H1 (cell line): ENCODE results near the gene SERGEF. TPM values are rescaled to one million over a fixed set of nuclear protein-coding genes. Genes with fewer than 3 reads are reported as not detected.

ENCODE experiments used
- CTCF ChIA-PET: fragments of 300-600 bp; sonication (Branson Sonifier 250); formaldehyde crosslinking; loops from one replicate; lab custom pipeline; 2021; ENCODE audit not compliant: partially characterized antibody; lab: Charles Lee
- POLR2A ChIA-PET: fragments of 300-600 bp; sonication (Branson Sonifier 250); formaldehyde crosslinking; loops from one replicate; lab custom pipeline; 2021; ENCODE audit warnings: inconsistent platforms; ENCODE audit not compliant: partially characterized antibody; lab: Charles Lee
- DNase-seq, 2 experiments: peaks; one replicate each; pipeline versions ENCODE4 v3.0.0 to v3.0.0-alpha.2; 2010 to 2022; ENCODE audit warnings: low spot score in 2 of 2, low read depth in 1 of 2, mixed read lengths in 1 of 2
- FAIRE-seq: peaks from 2 replicates; lab custom pipeline; 2011; peaks lifted over from hg19 to GRCh38; lab: Jason Lieb, UNC
- H2AFZ ChIP-seq: 2 replicates; pipeline ENCODE4 v1.8.1; 2012; ENCODE audit warnings: low read length, inconsistent platforms
- H2AK5ac ChIP-seq: 2 replicates; pipeline ENCODE4 v1.6.1; 2013; ENCODE audit warnings: low read depth, low read length
- H2BK120ac ChIP-seq: replicated peaks from 2 replicates; pipeline ENCODE3; 2013; ENCODE audit warnings: low read depth, low read length, inconsistent platforms
- H2BK12ac ChIP-seq: 2 replicates; pipeline ENCODE4 v1.6.1; 2013; ENCODE audit warnings: low read depth, low read length
- H2BK15ac ChIP-seq: 2 replicates; pipeline ENCODE4 v1.6.1; 2013; ENCODE audit warnings: low read length
- H2BK20ac ChIP-seq: 2 replicates; pipeline ENCODE4 v1.6.1; 2013; ENCODE audit warnings: low read length
- H2BK5ac ChIP-seq: 2 replicates; pipeline ENCODE4 v1.6.1; 2013; ENCODE audit warnings: low read depth, low read length
- H3K14ac ChIP-seq: 2 replicates; pipeline ENCODE4 v1.6.1; 2013; ENCODE audit warnings: inconsistent platforms; ENCODE audit not compliant: insufficient read length
- H3K18ac ChIP-seq: 2 replicates; pipeline ENCODE4 v1.6.1; 2013; ENCODE audit warnings: low read length; ENCODE audit errors: extremely low read depth
- H3K23ac ChIP-seq: 2 replicates; pipeline ENCODE4 v1.6.1; 2013; ENCODE audit warnings: inconsistent platforms; ENCODE audit not compliant: insufficient read length
- H3K23me2 ChIP-seq: 2 replicates; pipeline ENCODE4 v1.6.1; 2013; ENCODE audit warnings: low read depth, low read length
- H3K27ac ChIP-seq: 2 replicates; pipeline ENCODE4 v1.6.1; 2011; ENCODE audit warnings: low read depth, low read length, inconsistent platforms
- H3K27me3 ChIP-seq, 4 experiments: replicated peaks in 1 of 4; 1 replicate in 1 of 4; 2 replicates in 3 of 4; pipeline versions ENCODE4 v1.6.1 to v1.8.1; 2011 to 2013; ENCODE audit warnings: low read length in 3 of 4, mild to moderate bottlenecking in 3 of 4, inconsistent platforms in 2 of 4, mixed read lengths in 2 of 4, moderate library complexity in 1 of 4; ENCODE audit not compliant: control insufficient read depth in 3 of 4, insufficient read depth in 3 of 4; ENCODE audit errors: extremely low read depth in 1 of 4
- H3K36me3 ChIP-seq, 4 experiments: 2 replicates each; pipeline versions ENCODE4 v1.6.1 to v1.8.1; 2011 to 2013; ENCODE audit warnings: mild to moderate bottlenecking in 4 of 4, low read length in 3 of 4, moderate library complexity in 2 of 4, control low read depth in 1 of 4, inconsistent platforms in 1 of 4; ENCODE audit not compliant: insufficient read depth in 4 of 4, control insufficient read depth in 2 of 4
- H3K4ac ChIP-seq: replicated peaks from 2 replicates; pipeline ENCODE3; 2013; ENCODE audit warnings: low read length, low read depth, mixed read lengths, inconsistent platforms; ENCODE audit not compliant: insufficient read length
- H3K4me1 ChIP-seq, 4 experiments: replicated peaks in 1 of 4; 1 replicate in 1 of 4; 2 replicates in 3 of 4; pipeline versions ENCODE4 v1.6.1 to v1.8.1; 2011 to 2013; ENCODE audit warnings: low read length in 3 of 4, inconsistent platforms in 2 of 4, mixed read lengths in 1 of 4; ENCODE audit not compliant: insufficient read depth in 4 of 4, control insufficient read depth in 3 of 4
- H3K4me2 ChIP-seq, 2 experiments: 2 replicates each; pipeline versions ENCODE4 v1.6.1 to v1.8.1; 2011 to 2013; ENCODE audit warnings: low read depth in 2 of 2, low read length in 2 of 2, control low read depth in 1 of 2, inconsistent platforms in 1 of 2, mild to moderate bottlenecking in 1 of 2; ENCODE audit not compliant: insufficient read depth in 1 of 2
- H3K4me3 ChIP-seq, 4 experiments: fragments of 200-600, 300-600 bp in 1 of 4; sonication (generic), shearing (Covaris generic), sonication (Bioruptor Twin) in 1 of 4; 2 replicates each; pipeline versions ENCODE4 v1.5.1 to v1.8.1; 2011 to 2016; ENCODE audit warnings: low read length in 4 of 4, low read depth in 3 of 4, control low read depth in 2 of 4, inconsistent platforms in 2 of 4, mild to moderate bottlenecking in 2 of 4, mixed read lengths in 1 of 4, moderate library complexity in 1 of 4; ENCODE audit not compliant: insufficient read depth in 2 of 4; ENCODE audit errors: extremely low read depth in 1 of 4
- H3K56ac ChIP-seq: replicated peaks from 2 replicates; pipeline ENCODE3; 2013; ENCODE audit warnings: low read depth, mild to moderate bottlenecking, mixed read lengths, low read length, inconsistent platforms; ENCODE audit not compliant: insufficient read length
- H3K79me1 ChIP-seq: 2 replicates; pipeline ENCODE4 v1.6.1; 2013; ENCODE audit warnings: low read depth, low read length, control low read depth
- H3K79me2 ChIP-seq, 2 experiments: 2 replicates each; pipeline versions ENCODE4 v1.6.1 to v1.8.1; 2012 to 2013; ENCODE audit warnings: low read length in 2 of 2, mild to moderate bottlenecking in 2 of 2, inconsistent platforms in 1 of 2; ENCODE audit not compliant: insufficient read depth in 2 of 2, control insufficient read depth in 1 of 2
- H3K9ac ChIP-seq, 4 experiments: replicated peaks in 1 of 4; 1 replicate in 1 of 4; 2 replicates in 3 of 4; pipeline versions ENCODE4 v1.6.1 to v1.8.1; 2011 to 2013; ENCODE audit warnings: low read depth in 3 of 4, low read length in 3 of 4, control low read depth in 2 of 4, mild to moderate bottlenecking in 2 of 4, moderate library complexity in 2 of 4, inconsistent platforms in 1 of 4; ENCODE audit errors: extremely low read depth in 1 of 4
- H3K9me3 ChIP-seq, 2 experiments: 2 replicates each; pipeline versions ENCODE4 v1.6.1 to v1.8.1; 2012 to 2013; ENCODE audit warnings: mild to moderate bottlenecking in 2 of 2, moderate library complexity in 2 of 2, control low read depth in 1 of 2, inconsistent platforms in 1 of 2, low read depth in 1 of 2, low read length in 1 of 2, mixed read lengths in 1 of 2; ENCODE audit not compliant: insufficient read depth in 2 of 2
- H4K20me1 ChIP-seq, 2 experiments: replicated peaks in 1 of 2; 2 replicates each; pipeline versions ENCODE3 to v1.8.1; 2011 to 2013; ENCODE audit warnings: inconsistent platforms in 2 of 2, low read length in 2 of 2, mild to moderate bottlenecking in 1 of 2; ENCODE audit not compliant: insufficient read depth in 2 of 2, control insufficient read depth in 1 of 2
- H4K5ac ChIP-seq: 2 replicates; pipeline ENCODE4 v1.6.1; 2013; ENCODE audit warnings: low read length, low read depth, mixed read lengths, inconsistent platforms; ENCODE audit not compliant: insufficient read length
- H4K8ac ChIP-seq: 2 replicates; pipeline ENCODE4 v1.8.0; 2013; ENCODE audit warnings: mild to moderate bottlenecking, moderate library complexity, low read length, inconsistent platforms; ENCODE audit not compliant: insufficient read depth; ENCODE audit errors: extremely low read depth
- H4K91ac ChIP-seq: replicated peaks from 2 replicates; pipeline ENCODE3; 2013; ENCODE audit warnings: low read length, mixed read lengths, inconsistent platforms; ENCODE audit not compliant: insufficient read length
- CTCF ChIP-seq, 3 experiments: IDR thresholded peaks; 1 replicate in 2 of 3; 2 replicates in 1 of 3; pipeline versions ENCODE4 v1.5.1 to v1.6.1; 2011; ENCODE audit warnings: low read length in 3 of 3, mild to moderate bottlenecking in 3 of 3, inconsistent platforms in 2 of 3, low read depth in 1 of 3, moderate library complexity in 1 of 3; ENCODE audit not compliant: insufficient read depth in 1 of 3; ENCODE audit errors: control extremely low read depth in 1 of 3
- HDAC6 ChIP-seq: IDR thresholded peaks from one replicate; pipeline ENCODE4 v1.7.1; 2012; ENCODE audit warnings: low read depth, mild to moderate bottlenecking, inconsistent platforms, low read length, moderate library complexity
- KDM1A ChIP-seq: fragments of 200-600, 300-600 bp; sonication (generic); IDR thresholded peaks from 2 replicates; pipeline ENCODE4 v1.7.1; 2016; ENCODE audit warnings: mild to moderate bottlenecking, low read length, borderline replicate concordance
- NRF1 ChIP-seq: IDR thresholded peaks from 2 replicates; pipeline ENCODE4 v1.6.1; 2011; ENCODE audit warnings: mild to moderate bottlenecking, low read depth, low read length, improper control_type of control experiment
- SRF ChIP-seq: IDR thresholded peaks from 2 replicates; pipeline ENCODE4 v1.6.1; 2011; ENCODE audit warnings: mild to moderate bottlenecking, low read depth, low read length, moderate library complexity
- WGBS, 2 experiments: shearing (Covaris generic) in 1 of 2; methylation state at CpG; one replicate each; pipeline versions ENCODE4 v1.1.6 to v1.1.7; 2013 to 2015; ENCODE audit warnings: low lambda C conversion rate in 2 of 2, mixed read lengths in 2 of 2, inconsistent platforms in 1 of 2, low coverage in 1 of 2, missing lambda C conversion rate in 1 of 2; ENCODE audit not compliant: insufficient replicate concordance in 2 of 2, insufficient coverage in 1 of 2, insufficient read length in 1 of 2; ENCODE audit errors: extremely low coverage in 1 of 2, missing lambda C conversion rate in 1 of 2; 5-methylcytosine and 5-hydroxymethylcytosine counted together
- polyA plus RNA-seq, 7 experiments: library from polyadenylated mRNA; depleted of rRNA in 3 of 7; stranded (reverse) in 5 of 7; unstranded in 2 of 7; fragments of >200 nt in 5 of 7; fragments of 200-250 nt in 2 of 7; gene quantifications; 1 replicate in 5 of 7; 2 replicates in 1 of 7; 4 replicates in 1 of 7; pipeline versions ENCODE4 v1.2.1 to v1.2.3, GENCODE V29; 2011 to 2013; ENCODE audit warnings: missing spikeins in 2 of 7, mixed read lengths in 2 of 7
- total RNA-seq: library from RNA; stranded (reverse); fragmentation: NEBNext Ultra II Directional; extraction: Animal tissue kit (Norgen Biotek cat#: 25700); gene quantifications from 2 replicates; pipeline ENCODE4 v1.2.1, GENCODE V29; 2021

The SERGEF gene
- total and polyA plus RNA-seq, 2 of the 8 experiments (the other 6 are each of a cell fraction or from before 2014, with no cell fraction given), result 16.6 to 28.8 TPM

- FAIRE-seq, result no peak
- Histone ChIP-seq H3K4me2 (no peak overlapping the region), H4K8ac (no peak overlapping the region), H3K4me3 (no peak overlapping the region), H3K27me3 (no peaks in the 10 kb centered on the region), H3K27ac (no peak overlapping the region), H3K56ac (no peak overlapping the region), H2AK5ac (no peak overlapping the region), H3K18ac (no peak overlapping the region), H3K36me3 (no peaks in the 10 kb centered on the region), H3K4ac (no peak overlapping the region), H3K9ac (no peak overlapping the region), H3K79me1 (no peaks in the 10 kb centered on the region), H3K23ac (no peak overlapping the region), H2BK15ac (no peak overlapping the region), H2BK5ac (no peak overlapping the region), H3K4me1 (peaks cover 5 to 15% (median 8%) of the 10 kb centered on the region in 4 experiments; a peak in 5 of 7 replicates), H2BK120ac (no peak overlapping the region), H2AFZ (no peak overlapping the region), H4K91ac (no peak overlapping the region), H4K20me1 (no peaks in the 10 kb centered on the region), H3K23me2 (no peaks in the 10 kb centered on the region), H3K9me3 (no peaks in the 10 kb centered on the region), H4K5ac (no peak overlapping the region)
- ChIA-PET POLR2A (interaction anchor here (1.2 to 3.2 kb wide), 2 partner anchors 9 to 17 kb away, joined by 3 to 10 read pairs; no protein-coding TSS in a partner anchor), CTCF (interaction anchor here (0.8 to 10.4 kb wide), 8 partner anchors 9 to 183 kb away, joined by 3 to 62 read pairs (median 3); no protein-coding TSS in a partner anchor)
- DNase-seq, result no peak
- TF ChIP-seq HDAC6 (no peak), SRF (no peak), NRF1 (no peak), KDM1A (no peak), CTCF (IDR thresholded peaks at IDR 0.05; ENCODE audit: control extremely low read depth in 1 of 3, insufficient read depth in 1 of 3, low read depth in 1 of 3, low read length in 3 of 3) (no peak)
- TF ChIP-seq, all 59 proteins: peak for 0
- H3K14ac ChIP-seq, result no peak overlapping the region
- H2BK12ac ChIP-seq, result no peak overlapping the region
- H3K79me2 ChIP-seq, result no peaks in the 10 kb centered on the region
- H2BK20ac ChIP-seq, result no peak overlapping the region
- WGBS, 2 experiments, result 98% methylated on average over 3 of the region's 3 CpGs; no CpG with 5 or more reads in 1 of the 2 experiments
Measured at GRCh38 chr11:17915500-17916143, 97.2 kb downstream of the SERGEF start.
